Measurements from ENCODE around the gene FIGNL2.

- TF ChIP-seq POLR2A (IDR thresholded peaks at IDR 0.05) = no peak
- TF ChIP-seq, protein P1, sequence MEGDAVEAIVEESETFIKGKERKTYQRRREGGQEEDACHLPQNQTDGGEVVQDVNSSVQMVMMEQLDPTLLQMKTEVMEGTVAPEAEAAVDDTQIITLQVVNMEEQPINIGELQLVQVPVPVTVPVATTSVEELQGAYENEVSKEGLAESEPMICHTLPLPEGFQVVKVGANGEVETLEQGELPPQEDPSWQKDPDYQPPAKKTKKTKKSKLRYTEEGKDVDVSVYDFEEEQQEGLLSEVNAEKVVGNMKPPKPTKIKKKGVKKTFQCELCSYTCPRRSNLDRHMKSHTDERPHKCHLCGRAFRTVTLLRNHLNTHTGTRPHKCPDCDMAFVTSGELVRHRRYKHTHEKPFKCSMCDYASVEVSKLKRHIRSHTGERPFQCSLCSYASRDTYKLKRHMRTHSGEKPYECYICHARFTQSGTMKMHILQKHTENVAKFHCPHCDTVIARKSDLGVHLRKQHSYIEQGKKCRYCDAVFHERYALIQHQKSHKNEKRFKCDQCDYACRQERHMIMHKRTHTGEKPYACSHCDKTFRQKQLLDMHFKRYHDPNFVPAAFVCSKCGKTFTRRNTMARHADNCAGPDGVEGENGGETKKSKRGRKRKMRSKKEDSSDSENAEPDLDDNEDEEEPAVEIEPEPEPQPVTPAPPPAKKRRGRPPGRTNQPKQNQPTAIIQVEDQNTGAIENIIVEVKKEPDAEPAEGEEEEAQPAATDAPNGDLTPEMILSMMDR (IDR thresholded peaks at IDR 0.05) = no peak
Measured at GRCh38 chr12:51845482-51845881, 3.0 kb downstream of the FIGNL2 start.

All from body of pancreas (tissue), 4 donors.